CD4-positive, alpha-beta T cell (primary cell): ENCODE measurements around the gene FAAH. TPM values are rescaled to one million over a fixed set of nuclear protein-coding genes. Genes with fewer than 3 reads are reported as not detected.

Source experiments
- ATAC-seq: fragments of 200-7000 bp; cut with Tn5 transposase; one replicate; pipeline ENCODE4 v1.10.0; 2022; ENCODE audit warnings: mild to moderate bottlenecking; ENCODE audit not compliant: poor library complexity
- CTCF ChIA-PET: fragments of 350-600 bp; sonication (Branson Sonifier 250); formaldehyde crosslinking; loops from one replicate; lab custom pipeline; 2021; ENCODE audit warnings: antibody characterized with exemption, inconsistent platforms; lab: Charles Lee
- POLR2A ChIA-PET: fragments of 350-600 bp; sonication (Branson Sonifier 250); formaldehyde crosslinking; loops from one replicate; lab custom pipeline; 2021; ENCODE audit warnings: antibody characterized with exemption, inconsistent platforms; lab: Charles Lee
- DNase-seq, 14 experiments: peaks; one replicate each; pipeline ENCODE4 v3.0.0-alpha.2; 2013 to 2020; ENCODE audit warnings: mixed read lengths in 2 of 14
- H3K27ac ChIP-seq, 2 donors: one replicate each; pipeline versions ENCODE4 v1.5.1 to v1.7.0; 2013; ENCODE audit warnings: low read length in 2 of 2, low read depth in 1 of 2, mild to moderate bottlenecking in 1 of 2
- H3K27me3 ChIP-seq, 2 experiments: 1 replicate in 1 of 2; 2 replicates in 1 of 2; pipeline versions ENCODE4 v1.6.1 to v1.7.0; 2013; ENCODE audit warnings: low read length in 2 of 2, control low read depth in 1 of 2, mild to moderate bottlenecking in 1 of 2, moderate library complexity in 1 of 2; ENCODE audit not compliant: insufficient read depth in 2 of 2, control insufficient read depth in 1 of 2
- H3K36me3 ChIP-seq: one replicate; pipeline ENCODE4 v1.6.1; 2013; ENCODE audit warnings: low read length, control low read depth; ENCODE audit not compliant: insufficient read depth
- H3K4me1 ChIP-seq: one replicate; pipeline ENCODE4 v1.6.1; 2013; ENCODE audit warnings: low read length, control low read depth; ENCODE audit not compliant: insufficient read depth
- H3K4me3 ChIP-seq: one replicate; pipeline ENCODE4 v1.5.1; 2013; ENCODE audit warnings: mild to moderate bottlenecking, low read length, moderate library complexity
- H3K9me3 ChIP-seq, 2 experiments: 1 replicate in 1 of 2; 2 replicates in 1 of 2; pipeline versions ENCODE4 v1.6.1 to v1.7.0; 2013; ENCODE audit warnings: low read length in 2 of 2, mild to moderate bottlenecking in 2 of 2, control low read depth in 1 of 2, moderate library complexity in 1 of 2; ENCODE audit not compliant: control insufficient read depth in 1 of 2, insufficient read depth in 1 of 2
- H3K27ac Mint-ChIP-seq: one replicate; pipeline ENCODE4 v1.8.0; 2020; ENCODE audit warnings: mixed read lengths
- H3K27me3 Mint-ChIP-seq: one replicate; pipeline ENCODE4 v1.8.0; 2021; ENCODE audit warnings: mixed read lengths
- H3K36me3 Mint-ChIP-seq: one replicate; pipeline ENCODE4 v1.8.0; 2021; ENCODE audit warnings: low read depth, mixed read lengths
- H3K4me1 Mint-ChIP-seq: one replicate; pipeline ENCODE4 v1.8.0; 2021; ENCODE audit warnings: low read depth, mixed read lengths
- H3K4me3 Mint-ChIP-seq: one replicate; pipeline ENCODE4 v1.8.0; 2020; ENCODE audit warnings: mild to moderate bottlenecking, mixed read lengths
- H3K9me3 Mint-ChIP-seq: one replicate; pipeline ENCODE4 v1.8.0; 2020; ENCODE audit warnings: mixed read lengths
- intact Hi-C, 2 experiments: fragments of 100-400 bp; cut with DNase I in 1 of 2; cut with micrococcal nuclease in 1 of 2; formaldehyde crosslinking; loops; one replicate each; pipeline versions ENCODE4 v1.15.1 to v1.9.0; 2023 to 2025; cut with DNase I, micrococcal nuclease
- total RNA-seq, 174 experiments: library from RNA in 2 of 174; stranded (reverse) in 2 of 174; gene quantifications; one replicate each; pipeline ENCODE4 v1.2.3 and lab custom pipeline; 2021 to 2026
- TF ChIP-seq, protein P1 (sequence below): fragments of 200-600 bp; IDR thresholded peaks from one replicate; pipeline ENCODE4 v1.8.0; 2022; ENCODE audit warnings: antibody characterized with exemption, mild to moderate bottlenecking

Gene FAAH
- total RNA-seq, 2 experiments from 2014 or later: 11.7 to 15.0 TPM

DNA sequence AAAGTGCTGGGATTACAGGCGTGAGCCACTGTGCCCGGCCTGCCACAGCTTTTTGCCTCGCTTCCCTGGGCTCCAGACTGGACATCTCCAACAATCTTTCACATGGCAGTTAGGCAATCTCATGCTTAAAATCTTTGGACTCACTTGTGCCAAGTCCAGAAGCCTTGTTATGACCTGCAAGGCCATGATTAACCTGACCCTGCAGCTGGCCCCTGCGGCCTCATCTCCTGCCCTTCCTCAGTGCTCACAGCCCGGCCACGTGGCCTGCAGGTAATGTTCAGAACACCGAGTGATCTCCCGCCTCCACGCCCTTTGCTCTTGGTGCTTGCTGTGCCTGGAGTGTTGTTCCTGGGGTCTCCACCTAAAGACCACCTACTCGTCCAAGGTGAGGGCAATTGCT is 24.9 kb downstream of the FAAH start:
- Histone ChIP-seq H3K9me3 (peaks cover 0 to 4% of the 10 kb centered on the region in 2 experiments), H3K36me3 (no peaks in the 10 kb centered on the region), H3K4me1 (peaks cover 30% of the 10 kb centered on the region), H3K4me3 (no peak overlapping the region), H3K27me3 (peaks cover under 1 to 3% of the 10 kb centered on the region in 2 experiments), H3K27ac (no peak overlapping the region)
- H3K4me3 Mint-ChIP-seq: no peak overlapping the region
- CTCF ChIA-PET: no interaction called here
- TF ChIP-seq, protein P1, sequence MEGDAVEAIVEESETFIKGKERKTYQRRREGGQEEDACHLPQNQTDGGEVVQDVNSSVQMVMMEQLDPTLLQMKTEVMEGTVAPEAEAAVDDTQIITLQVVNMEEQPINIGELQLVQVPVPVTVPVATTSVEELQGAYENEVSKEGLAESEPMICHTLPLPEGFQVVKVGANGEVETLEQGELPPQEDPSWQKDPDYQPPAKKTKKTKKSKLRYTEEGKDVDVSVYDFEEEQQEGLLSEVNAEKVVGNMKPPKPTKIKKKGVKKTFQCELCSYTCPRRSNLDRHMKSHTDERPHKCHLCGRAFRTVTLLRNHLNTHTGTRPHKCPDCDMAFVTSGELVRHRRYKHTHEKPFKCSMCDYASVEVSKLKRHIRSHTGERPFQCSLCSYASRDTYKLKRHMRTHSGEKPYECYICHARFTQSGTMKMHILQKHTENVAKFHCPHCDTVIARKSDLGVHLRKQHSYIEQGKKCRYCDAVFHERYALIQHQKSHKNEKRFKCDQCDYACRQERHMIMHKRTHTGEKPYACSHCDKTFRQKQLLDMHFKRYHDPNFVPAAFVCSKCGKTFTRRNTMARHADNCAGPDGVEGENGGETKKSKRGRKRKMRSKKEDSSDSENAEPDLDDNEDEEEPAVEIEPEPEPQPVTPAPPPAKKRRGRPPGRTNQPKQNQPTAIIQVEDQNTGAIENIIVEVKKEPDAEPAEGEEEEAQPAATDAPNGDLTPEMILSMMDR: no peak
- intact Hi-C loops: no loop called here
- peaks cover 5% of the 10 kb centered on the region for H3K27me3 Mint-ChIP-seq
- H3K9me3 Mint-ChIP-seq: no peaks in the 10 kb centered on the region
- no peak for ATAC-seq
- POLR2A ChIA-PET: no interaction called here
- no peaks in the 10 kb centered on the region for H3K36me3 Mint-ChIP-seq
- peaks cover 5% of the 10 kb centered on the region for H3K4me1 Mint-ChIP-seq
- H3K27ac Mint-ChIP-seq: no peak overlapping the region
- no peak for DNase-seq

DNA sequence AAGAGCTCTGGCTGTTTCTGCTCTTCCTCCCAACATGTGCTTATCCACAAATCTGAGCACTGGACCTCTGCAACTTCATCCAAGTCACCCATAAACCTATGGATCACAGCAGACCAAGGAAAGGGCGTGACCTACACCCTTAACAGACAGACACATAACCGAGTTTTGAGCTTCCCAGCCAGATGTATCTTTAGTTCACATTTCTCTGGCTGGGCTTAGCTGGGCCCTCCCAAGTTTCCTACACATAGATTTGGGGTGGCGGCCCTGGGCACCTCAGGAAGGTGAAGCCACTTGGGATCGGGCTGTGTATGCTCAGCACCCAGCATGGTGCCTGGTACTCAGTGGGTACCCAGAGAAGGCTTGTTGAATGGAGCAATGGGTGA is 26.4 kb downstream of the FAAH start:
- H3K4me3 ChIP-seq: no peak overlapping the region
- H3K27me3 ChIP-seq: peaks cover 5 to 8% of the 10 kb centered on the region in 2 experiments
- peaks cover 11% of the 10 kb centered on the region for H3K27me3 Mint-ChIP-seq
- no peak for DNase-seq
- H3K4me3 Mint-ChIP-seq: no peak overlapping the region
- ATAC-seq: no peak
- H3K9me3 Mint-ChIP-seq: no peaks in the 10 kb centered on the region
- TF ChIP-seq, protein P1: no peak
- no peak overlapping the region for H3K27ac ChIP-seq
- ChIA-PET CTCF (interaction anchor here (1.0 kb wide), 1 partner anchor 14 kb away, joined by 6 read pairs; no protein-coding TSS in a partner anchor), POLR2A (no interaction called here)
- no peak overlapping the region for H3K27ac Mint-ChIP-seq
- H3K36me3 Mint-ChIP-seq: no peaks in the 10 kb centered on the region
- peaks cover 5% of the 10 kb centered on the region for H3K4me1 Mint-ChIP-seq
- H3K36me3 ChIP-seq: no peaks in the 10 kb centered on the region
- H3K4me1 ChIP-seq: peaks cover 21% of the 10 kb centered on the region
- intact Hi-C loops: no loop called here
- H3K9me3 ChIP-seq: peaks cover 0 to 4% of the 10 kb centered on the region in 2 experiments

DNA sequence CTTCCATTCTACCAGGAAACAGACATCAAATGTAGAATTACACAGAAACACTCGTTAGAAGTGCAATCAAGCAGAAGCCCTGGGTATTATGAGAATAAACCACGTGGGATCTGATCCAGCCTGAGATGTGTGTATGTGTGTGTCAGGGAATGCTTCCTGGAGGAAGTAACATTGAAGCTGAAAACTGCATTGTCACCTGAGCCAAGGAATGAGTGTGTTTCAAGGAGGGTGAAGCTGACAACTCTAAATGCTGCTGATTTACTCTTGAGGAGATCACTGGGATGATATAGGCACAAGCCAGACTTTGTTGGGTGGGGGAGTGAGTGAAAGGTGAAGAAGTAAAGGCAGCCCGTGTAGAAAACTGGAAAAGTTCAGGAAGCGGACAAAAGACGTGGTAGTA is 27.6 kb downstream of the FAAH start:
- H3K4me1 Mint-ChIP-seq: peaks cover 5% of the 10 kb centered on the region
- POLR2A ChIA-PET: interaction anchor here (2.0 kb wide), 1 partner anchor 8 kb away, joined by 5 read pairs; no protein-coding TSS in a partner anchor
- Histone ChIP-seq H3K4me1 (peaks cover 17% of the 10 kb centered on the region), H3K4me3 (no peak overlapping the region), H3K27ac (peak overlapping the region in 1 of 2 donors; percentile 63), H3K9me3 (peaks cover 0 to 4% of the 10 kb centered on the region in 2 experiments), H3K36me3 (no peaks in the 10 kb centered on the region), H3K27me3 (peaks cover 5 to 8% of the 10 kb centered on the region in 2 experiments)
- no peak overlapping the region for H3K4me3 Mint-ChIP-seq
- no peak overlapping the region for H3K27ac Mint-ChIP-seq
- intact Hi-C loops: no loop called here
- ATAC-seq (no peak), DNase-seq (no peak)
- no peaks in the 10 kb centered on the region for H3K9me3 Mint-ChIP-seq
- CTCF ChIA-PET: interaction anchor here (1.8 kb wide), 1 partner anchor 25 kb away, joined by 5 read pairs; no protein-coding TSS in a partner anchor
- TF ChIP-seq, protein P1: no peak
- no peaks in the 10 kb centered on the region for H3K36me3 Mint-ChIP-seq
- H3K27me3 Mint-ChIP-seq: peaks cover 16% of the 10 kb centered on the region
